HepG2 (cell line): ENCODE measurements around the gene HES2. TPM values are rescaled to one million over a fixed set of nuclear protein-coding genes. Genes with fewer than 3 reads are reported as not detected.

ENCODE experiments used
- CHCHD3 ChIP-seq: sonication (generic); formaldehyde crosslinking; IDR thresholded peaks from 2 replicates; pipeline ENCODE4 v1.8.0; 2022; ENCODE audit warnings: mild to moderate bottlenecking, missing genetic modification reagents, moderate library complexity
- DPF2 ChIP-seq: sonication (generic); formaldehyde crosslinking; IDR thresholded peaks from 2 replicates; pipeline ENCODE4 v1.4.0; 2020; ENCODE audit warnings: mild to moderate bottlenecking, low read depth, missing genetic modification reagents, borderline replicate concordance
- HMG20A ChIP-seq: IDR thresholded peaks from 2 replicates; pipeline ENCODE4 v1.6.1; 2016; ENCODE audit warnings: borderline replicate concordance
- THRA ChIP-seq: sonication (generic); formaldehyde crosslinking; IDR thresholded peaks from 2 replicates; pipeline ENCODE4 v1.4.0; 2020; ENCODE audit warnings: missing genetic modification reagents, borderline replicate concordance
- ZNF335 ChIP-seq: sonication (generic); formaldehyde crosslinking; IDR thresholded peaks from 2 replicates; pipeline ENCODE4 v1.4.0; 2020; ENCODE audit warnings: missing genetic modification reagents
- ZNF407 ChIP-seq: sonication (generic); formaldehyde crosslinking; IDR thresholded peaks from one replicate; pipeline ENCODE4 v1.5.1; 2020; ENCODE audit warnings: mild to moderate bottlenecking, missing genetic modification reagents; ENCODE audit errors: not compliant biosample characterization
- polyA plus RNA-seq, 8 experiments: library from polyadenylated mRNA; depleted of rRNA in 3 of 8; stranded (reverse) in 7 of 8; unstranded in 1 of 8; fragments of >200 nt; fragmentation: Illumina TruSeq in 4 of 8; extraction: Trizol in 4 of 8; gene quantifications; 2 replicates each; pipeline versions ENCODE4 v1.2.1 to v1.2.3, GENCODE V29; 2011 to 2016; ENCODE audit warnings: low read depth in 4 of 8, missing spikeins in 1 of 8, mixed read lengths in 1 of 8; ENCODE audit not compliant: insufficient read depth in 1 of 8
- total RNA-seq, 5 experiments: library from RNA; depleted of rRNA; stranded (reverse); fragments of >200 nt; fragmentation: Illumina TruSeq; extraction: Trizol; gene quantifications; 2 replicates each; pipeline ENCODE4 v1.2.3, GENCODE V29; 2016; ENCODE audit warnings: low read depth in 1 of 5
- TF ChIP-seq, protein P1 (sequence below): IDR thresholded peaks from 2 replicates; pipeline ENCODE4 v1.6.1; 2016; ENCODE audit warnings: missing compliant biosample characterization, missing genetic modification reagents, borderline replicate concordance
- TF ChIP-seq, protein P2 (sequence below): sonication (generic); formaldehyde crosslinking; IDR thresholded peaks from 2 replicates; pipeline ENCODE4 v1.4.0; 2020; ENCODE audit warnings: missing genetic modification reagents

HES2 gene
- total and polyA plus RNA-seq, 2 of the 13 experiments (the other 11 are each of a cell fraction or from before 2014, with no cell fraction given) = 0.11 to 0.17 TPM

- TF ChIP-seq ZNF407 (CRISPR knock-in tag) (no peak), CHCHD3 (CRISPR knock-in tag) (peak; percentile 34; the same call in 1 of the 2 replicates), ZNF335 (peak; percentile 50), DPF2 (peak; percentile 69), HMG20A (CRISPR knock-in tag) (0 out of 2 replicates have a peak, but pooled peaks have one; percentile 23), THRA (peak; percentile 83; the same call in 1 of the 2 replicates)
- TF ChIP-seq, protein P1, sequence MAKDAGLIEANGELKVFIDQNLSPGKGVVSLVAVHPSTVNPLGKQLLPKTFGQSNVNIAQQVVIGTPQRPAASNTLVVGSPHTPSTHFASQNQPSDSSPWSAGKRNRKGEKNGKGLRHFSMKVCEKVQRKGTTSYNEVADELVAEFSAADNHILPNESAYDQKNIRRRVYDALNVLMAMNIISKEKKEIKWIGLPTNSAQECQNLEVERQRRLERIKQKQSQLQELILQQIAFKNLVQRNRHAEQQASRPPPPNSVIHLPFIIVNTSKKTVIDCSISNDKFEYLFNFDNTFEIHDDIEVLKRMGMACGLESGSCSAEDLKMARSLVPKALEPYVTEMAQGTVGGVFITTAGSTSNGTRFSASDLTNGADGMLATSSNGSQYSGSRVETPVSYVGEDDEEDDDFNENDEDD (CRISPR knock-in tag) = no peak
- TF ChIP-seq, protein P2, sequence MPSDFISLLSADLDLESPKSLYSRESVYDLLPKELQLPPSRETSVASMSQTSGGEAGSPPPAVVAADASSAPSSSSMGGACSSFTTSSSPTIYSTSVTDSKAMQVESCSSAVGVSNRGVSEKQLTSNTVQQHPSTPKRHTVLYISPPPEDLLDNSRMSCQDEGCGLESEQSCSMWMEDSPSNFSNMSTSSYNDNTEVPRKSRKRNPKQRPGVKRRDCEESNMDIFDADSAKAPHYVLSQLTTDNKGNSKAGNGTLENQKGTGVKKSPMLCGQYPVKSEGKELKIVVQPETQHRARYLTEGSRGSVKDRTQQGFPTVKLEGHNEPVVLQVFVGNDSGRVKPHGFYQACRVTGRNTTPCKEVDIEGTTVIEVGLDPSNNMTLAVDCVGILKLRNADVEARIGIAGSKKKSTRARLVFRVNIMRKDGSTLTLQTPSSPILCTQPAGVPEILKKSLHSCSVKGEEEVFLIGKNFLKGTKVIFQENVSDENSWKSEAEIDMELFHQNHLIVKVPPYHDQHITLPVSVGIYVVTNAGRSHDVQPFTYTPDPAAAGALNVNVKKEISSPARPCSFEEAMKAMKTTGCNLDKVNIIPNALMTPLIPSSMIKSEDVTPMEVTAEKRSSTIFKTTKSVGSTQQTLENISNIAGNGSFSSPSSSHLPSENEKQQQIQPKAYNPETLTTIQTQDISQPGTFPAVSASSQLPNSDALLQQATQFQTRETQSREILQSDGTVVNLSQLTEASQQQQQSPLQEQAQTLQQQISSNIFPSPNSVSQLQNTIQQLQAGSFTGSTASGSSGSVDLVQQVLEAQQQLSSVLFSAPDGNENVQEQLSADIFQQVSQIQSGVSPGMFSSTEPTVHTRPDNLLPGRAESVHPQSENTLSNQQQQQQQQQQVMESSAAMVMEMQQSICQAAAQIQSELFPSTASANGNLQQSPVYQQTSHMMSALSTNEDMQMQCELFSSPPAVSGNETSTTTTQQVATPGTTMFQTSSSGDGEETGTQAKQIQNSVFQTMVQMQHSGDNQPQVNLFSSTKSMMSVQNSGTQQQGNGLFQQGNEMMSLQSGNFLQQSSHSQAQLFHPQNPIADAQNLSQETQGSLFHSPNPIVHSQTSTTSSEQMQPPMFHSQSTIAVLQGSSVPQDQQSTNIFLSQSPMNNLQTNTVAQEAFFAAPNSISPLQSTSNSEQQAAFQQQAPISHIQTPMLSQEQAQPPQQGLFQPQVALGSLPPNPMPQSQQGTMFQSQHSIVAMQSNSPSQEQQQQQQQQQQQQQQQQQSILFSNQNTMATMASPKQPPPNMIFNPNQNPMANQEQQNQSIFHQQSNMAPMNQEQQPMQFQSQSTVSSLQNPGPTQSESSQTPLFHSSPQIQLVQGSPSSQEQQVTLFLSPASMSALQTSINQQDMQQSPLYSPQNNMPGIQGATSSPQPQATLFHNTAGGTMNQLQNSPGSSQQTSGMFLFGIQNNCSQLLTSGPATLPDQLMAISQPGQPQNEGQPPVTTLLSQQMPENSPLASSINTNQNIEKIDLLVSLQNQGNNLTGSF = peak; percentile 31; the same call in 1 of the 2 replicates
These were observed 27.5 kb upstream of the HES2 start (continued) for GRCh38 chr1:6447016-6447817.
